Keratinocyte (primary cell): Measurements from ENCODE around the gene SFXN2.

Experiments
- EZH2 ChIP-seq: IDR thresholded peaks from one replicate; pipeline ENCODE4 v1.6.1; 2012; ENCODE audit warnings: inconsistent platforms, mild to moderate bottlenecking, low read length, moderate library complexity
- TF ChIP-seq, protein P1 (sequence below), 3 experiments: IDR thresholded peaks in 1 of 3; conservative IDR thresholded peaks in 1 of 3; optimal IDR thresholded peaks in 1 of 3; 2 replicates in 2 of 3; 3 replicates in 1 of 3; pipeline versions ENCODE3 to v1.5.1; 2011; ENCODE audit warnings: low read length in 3 of 3, mild to moderate bottlenecking in 3 of 3, moderate library complexity in 2 of 3, control low read depth in 1 of 3, inconsistent platforms in 1 of 3; ENCODE audit not compliant: insufficient read depth in 2 of 3; ENCODE audit errors: extremely low read depth in 1 of 3

DNA sequence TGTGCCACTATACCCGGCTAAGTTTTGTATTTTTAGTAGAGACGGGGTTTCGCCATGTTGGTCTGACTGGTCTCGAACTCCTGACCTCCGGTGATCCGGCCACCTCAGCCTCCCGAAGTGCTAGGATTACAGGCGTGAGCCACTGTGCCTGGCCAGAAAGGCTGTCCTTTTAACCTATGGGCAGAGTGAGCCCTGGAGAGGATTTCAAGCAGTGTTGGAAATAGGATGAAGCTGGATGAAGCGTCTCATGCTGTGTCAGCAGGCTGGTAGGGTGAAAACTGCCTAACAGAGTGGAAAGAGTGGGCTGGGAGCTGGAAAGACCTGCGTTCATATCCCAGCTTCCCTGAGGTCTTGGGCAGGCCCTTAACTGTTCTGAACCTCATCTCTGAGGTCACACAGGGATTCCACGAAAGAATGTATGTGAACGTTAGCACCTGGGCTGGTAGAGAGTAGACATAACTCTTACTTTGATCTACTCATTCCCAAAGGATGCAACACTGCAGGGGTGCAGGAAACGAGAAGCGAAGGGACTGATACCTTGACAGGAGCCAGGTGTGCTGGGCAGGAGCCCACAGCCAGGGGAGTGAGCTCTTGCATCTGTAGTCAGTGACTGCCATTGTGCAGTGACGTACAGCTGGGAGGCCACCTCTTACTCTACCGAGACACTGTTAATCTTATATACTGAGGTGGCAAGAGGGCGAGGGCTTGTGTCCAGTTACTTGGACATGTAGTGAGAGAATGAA lies 63.4 kb downstream of the SFXN2 start:
- TF ChIP-seq, protein P1, sequence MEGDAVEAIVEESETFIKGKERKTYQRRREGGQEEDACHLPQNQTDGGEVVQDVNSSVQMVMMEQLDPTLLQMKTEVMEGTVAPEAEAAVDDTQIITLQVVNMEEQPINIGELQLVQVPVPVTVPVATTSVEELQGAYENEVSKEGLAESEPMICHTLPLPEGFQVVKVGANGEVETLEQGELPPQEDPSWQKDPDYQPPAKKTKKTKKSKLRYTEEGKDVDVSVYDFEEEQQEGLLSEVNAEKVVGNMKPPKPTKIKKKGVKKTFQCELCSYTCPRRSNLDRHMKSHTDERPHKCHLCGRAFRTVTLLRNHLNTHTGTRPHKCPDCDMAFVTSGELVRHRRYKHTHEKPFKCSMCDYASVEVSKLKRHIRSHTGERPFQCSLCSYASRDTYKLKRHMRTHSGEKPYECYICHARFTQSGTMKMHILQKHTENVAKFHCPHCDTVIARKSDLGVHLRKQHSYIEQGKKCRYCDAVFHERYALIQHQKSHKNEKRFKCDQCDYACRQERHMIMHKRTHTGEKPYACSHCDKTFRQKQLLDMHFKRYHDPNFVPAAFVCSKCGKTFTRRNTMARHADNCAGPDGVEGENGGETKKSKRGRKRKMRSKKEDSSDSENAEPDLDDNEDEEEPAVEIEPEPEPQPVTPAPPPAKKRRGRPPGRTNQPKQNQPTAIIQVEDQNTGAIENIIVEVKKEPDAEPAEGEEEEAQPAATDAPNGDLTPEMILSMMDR (optimal IDR thresholded peaks at IDR 0.05 in 1 of 3, IDR thresholded peaks at IDR 0.05 in 1 of 3, conservative IDR thresholded peaks at IDR 0.05 in 1 of 3; ENCODE audit: extremely low read depth in 1 of 3, insufficient read depth in 2 of 3, low read length in 3 of 3) = no peak
- TF ChIP-seq EZH2 = no peak
